Cortex of kidney (tissue), 1 donor: ENCODE measurements around the gene LINGO4.

ENCODE experiments used
- DNase-seq: peaks from one replicate; lab custom pipeline; 2025; lab: John Stamatoyannopoulos, UW

LINGO4 gene

DNA sequence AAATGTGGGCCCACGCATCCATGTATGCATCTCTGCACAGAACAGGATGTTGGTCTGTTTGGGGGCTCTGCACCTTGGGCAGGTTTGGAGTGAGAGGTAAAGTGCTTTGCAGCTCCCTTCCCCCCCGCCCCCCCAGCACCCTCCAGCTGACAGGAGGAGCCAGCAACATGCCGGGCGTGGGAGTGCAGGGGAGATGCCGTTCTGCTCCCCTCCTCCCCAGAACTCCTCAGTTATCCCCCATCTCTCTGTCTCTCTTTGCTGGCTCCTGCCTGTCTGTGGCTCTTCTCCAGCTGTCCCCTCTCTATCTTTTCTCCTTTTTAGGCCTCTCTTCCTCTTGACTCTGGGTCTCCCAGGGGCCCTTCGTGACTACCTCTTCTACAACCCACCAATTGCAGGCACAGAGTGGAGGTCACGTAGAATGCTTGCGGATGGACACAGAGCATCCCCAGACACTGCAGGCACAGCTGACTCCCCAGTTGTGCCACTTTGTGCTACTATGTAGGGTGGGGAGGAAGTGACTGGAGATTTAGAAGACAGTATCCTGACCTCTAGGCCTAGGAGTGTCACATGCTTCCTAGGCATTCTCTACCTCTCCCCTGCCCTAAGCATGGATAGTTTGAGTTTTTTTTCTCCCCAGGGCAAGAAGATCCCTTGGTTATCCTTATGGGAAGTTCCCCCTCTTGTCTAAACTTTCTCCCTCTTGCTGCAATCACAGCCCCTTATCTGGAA, 28.1 kb upstream of the LINGO4 start:
- DNase-seq: no peak

DNA sequence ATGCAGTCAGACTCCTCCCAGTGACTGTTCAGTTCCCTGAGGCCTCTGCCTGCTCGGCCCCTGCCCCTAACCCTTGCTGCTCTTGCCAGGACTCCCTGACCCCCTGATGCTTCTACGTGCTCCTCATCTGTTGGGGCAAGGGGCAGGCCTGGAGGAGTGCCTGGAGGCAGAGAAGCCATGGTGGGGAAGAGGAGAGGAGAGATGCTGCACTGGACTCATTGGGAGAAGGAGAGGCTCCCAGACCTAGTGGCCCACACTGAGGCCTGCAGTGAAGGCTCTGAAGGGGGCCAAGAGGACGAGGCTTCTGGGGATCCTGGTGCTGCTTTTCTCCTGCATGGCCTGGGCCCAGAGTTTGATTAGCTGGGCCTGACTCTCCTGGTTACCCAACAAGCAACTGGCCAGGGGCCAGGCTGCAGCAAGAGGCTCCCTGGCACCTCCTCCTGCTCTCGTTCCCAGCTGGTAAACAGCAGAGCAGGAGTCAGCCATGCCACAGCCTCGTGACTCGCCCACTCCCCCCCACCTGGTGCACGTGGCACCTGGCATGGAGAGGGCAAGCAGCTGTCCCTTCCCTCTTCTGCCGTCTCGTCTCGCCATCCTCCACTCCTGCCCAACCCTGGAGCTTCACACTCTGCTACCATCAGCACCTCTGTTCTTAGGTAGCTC, 27.2 kb upstream of the LINGO4 start:
- DNase-seq: peak; percentile 52

- DNase-seq: peak; percentile 33
Observed at GRCh38 chr1:151831605-151832004, 26.4 kb upstream of the LINGO4 start, which contains the start of gene RORC. RORC (minus strand) TSS chr1:151831802; CDS start chr1:151831764, 38 bp downstream.

- DNase-seq: no peak
Observed at GRCh38 chr1:151831256-151831591, 26.0 kb upstream of the LINGO4 start.

- DNase-seq: no peak
Observed at GRCh38 chr1:151830055-151830454, 24.8 kb upstream of the LINGO4 start.

DNA sequence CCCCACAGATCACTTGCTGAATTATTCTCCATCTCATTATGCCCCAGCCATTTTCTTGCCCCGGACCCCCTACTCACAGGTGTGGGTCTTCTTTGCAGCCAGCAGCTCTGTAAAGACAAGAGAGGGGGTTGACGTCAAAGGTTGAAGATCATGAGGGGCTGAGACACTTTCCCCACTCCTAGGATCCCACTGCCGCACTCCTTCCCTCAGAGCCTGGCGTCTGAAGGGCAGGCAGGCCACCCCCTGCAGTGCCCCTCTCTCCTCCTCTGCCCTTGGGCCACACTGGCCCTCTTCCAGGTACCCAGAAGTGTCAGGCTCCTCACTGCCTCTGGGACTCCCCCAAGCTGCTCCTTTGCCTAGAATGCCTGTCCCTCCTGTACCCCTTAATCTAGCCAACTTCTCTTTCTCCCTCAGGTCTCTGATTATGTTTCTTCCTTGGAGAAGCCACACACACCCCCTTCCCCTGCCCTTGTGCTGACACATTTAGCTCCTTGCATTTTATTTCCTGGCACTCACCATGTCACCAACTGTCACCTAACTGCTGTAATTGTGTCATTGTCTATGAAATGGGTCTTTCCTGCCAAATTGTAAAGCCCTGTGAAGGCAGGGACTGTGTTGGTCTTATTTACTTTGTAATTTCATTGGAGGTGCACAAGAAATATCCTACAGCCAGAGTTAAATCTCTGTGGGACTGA, 24.3 kb upstream of the LINGO4 start:
- no peak for DNase-seq

- no peak for DNase-seq
Observed at GRCh38 chr1:151828921-151829320, 23.7 kb upstream of the LINGO4 start.

DNA sequence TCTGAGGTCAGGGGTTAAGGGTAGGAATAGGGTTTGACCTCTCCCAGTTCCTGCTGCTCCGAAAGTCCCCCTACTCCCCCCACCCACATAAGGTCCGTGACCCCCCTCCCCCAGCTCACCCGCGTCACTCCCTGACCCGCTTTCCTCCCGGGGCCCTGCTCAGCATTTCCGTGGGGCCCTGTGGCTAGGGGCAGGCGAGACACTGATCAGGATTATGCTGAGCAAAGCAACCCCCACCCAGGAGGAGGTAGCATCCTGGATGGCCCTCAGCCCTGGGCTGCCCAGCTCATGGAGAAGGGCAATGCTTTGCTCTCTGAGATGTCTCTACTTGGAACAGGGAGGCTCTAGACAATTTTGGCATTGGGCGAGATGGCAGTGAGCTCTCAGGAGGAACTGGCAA, 22.6 kb upstream of the LINGO4 start:
- no peak for DNase-seq

GRCh38 chr1:151825751-151826660, 20.8 kb upstream of the LINGO4 start:
- no peak for DNase-seq

- no peak for DNase-seq
Observed at GRCh38 chr1:151825204-151825603, 20.0 kb upstream of the LINGO4 start.

GRCh38 chr1:151823175-151823574, 18.0 kb upstream of the LINGO4 start:
- DNase-seq: no peak

- DNase-seq: no peak
Observed at GRCh38 chr1:151822404-151822803, 17.2 kb upstream of the LINGO4 start.

- no peak for DNase-seq
Observed at GRCh38 chr1:151820940-151821339, 15.7 kb upstream of the LINGO4 start.

DNA sequence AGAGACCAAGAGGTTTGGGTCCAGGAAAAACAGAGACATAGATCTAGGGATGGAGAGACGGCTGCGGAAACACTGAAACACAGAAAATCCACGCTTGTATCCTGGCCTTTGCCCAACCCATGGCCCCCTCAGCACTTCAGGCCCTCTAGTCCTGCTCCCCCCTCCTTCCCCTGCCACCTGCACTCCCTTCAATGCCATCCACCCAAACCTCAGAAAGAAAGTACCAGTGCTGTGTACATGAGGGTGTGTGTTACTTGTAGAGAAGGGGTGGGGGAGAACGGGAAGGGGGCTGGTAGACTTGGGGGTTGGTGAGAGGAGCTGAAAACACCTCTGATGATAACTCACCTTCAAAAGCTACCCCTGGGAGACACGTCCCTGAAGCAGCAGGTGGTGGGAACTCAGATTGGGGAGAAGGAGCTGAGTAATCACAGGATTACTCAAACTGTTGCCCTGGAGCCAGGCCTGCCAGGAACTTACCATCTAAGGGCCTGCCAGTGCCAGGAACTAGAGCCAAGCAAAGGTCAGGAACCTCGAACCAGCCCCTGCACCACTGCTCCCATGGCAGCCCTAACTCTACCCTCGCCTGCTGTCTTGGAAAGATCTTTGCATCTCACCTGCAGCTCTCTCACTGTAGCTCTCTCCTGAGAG, 14.9 kb upstream of the LINGO4 start:
- DNase-seq: no peak

DNA sequence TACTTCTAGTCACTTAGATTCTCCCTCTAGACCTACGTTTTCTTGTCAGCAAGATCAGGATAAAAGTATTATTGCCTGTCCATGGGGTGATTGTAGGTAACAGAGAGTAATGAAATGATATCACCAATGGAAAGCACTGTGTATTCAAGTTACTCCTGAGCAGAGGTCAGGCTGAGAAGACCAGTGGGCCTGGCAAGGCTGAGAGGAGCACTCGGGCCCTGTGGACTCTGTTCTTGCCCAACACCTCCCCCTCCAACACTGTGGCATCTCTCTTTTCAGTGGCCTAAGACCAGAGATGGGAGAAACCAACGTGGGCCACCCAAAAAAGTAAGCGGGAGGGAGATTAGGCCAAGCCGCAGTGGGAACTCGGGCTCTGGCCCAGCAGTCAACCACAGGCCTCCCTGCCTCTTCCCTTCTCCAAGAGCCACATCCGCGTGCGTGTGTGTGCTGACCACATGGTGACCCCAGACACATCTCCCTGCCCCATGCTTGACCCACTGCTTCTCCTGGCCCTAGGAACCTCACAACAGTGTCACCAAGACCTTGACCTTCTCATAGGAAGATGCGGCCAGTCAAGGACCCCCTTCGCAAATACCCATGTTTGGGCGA, 14.1 kb upstream of the LINGO4 start:
- no peak for DNase-seq

- DNase-seq: no peak
Observed at GRCh38 chr1:151817353-151817730, 12.1 kb upstream of the LINGO4 start.

DNA sequence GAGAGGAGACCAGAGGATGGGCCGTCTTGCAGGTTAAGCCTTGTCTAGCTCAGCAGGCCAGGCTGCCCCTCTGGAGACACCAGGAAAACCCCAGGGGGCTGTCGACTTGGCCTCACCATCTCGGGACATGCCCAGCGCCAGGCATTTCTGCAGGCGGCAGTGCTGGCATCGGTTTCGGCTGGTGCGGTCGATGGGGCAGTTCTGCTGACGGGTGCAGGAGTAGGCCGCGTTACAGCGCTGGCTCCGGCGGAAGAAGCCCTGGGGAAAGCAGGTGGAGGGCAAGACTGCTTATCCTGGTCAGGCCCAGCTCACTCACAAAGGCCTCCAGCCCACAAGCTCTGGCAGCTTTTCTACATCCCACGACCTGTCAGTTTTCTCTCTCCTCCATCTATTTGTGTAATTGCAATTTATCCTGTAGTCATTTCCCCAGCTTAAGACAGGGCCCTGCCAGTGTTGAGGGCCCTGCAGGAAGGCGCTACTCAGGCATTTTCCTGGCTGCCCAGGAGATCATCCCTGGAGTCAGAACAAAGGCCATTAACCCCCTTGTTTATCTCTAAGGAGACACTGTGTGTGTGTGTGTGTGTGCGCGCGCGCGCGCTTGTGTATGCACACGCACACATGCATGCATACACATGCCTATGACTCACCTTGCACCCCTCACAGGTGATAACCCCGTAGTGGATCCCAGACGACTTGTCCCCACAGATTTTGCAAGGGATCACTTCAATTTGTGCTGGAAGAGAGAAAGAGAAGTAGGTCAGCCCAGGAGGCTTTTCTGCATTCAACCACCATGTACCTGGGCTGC, 11.5 kb upstream of the LINGO4 start:
- no peak for DNase-seq

DNA sequence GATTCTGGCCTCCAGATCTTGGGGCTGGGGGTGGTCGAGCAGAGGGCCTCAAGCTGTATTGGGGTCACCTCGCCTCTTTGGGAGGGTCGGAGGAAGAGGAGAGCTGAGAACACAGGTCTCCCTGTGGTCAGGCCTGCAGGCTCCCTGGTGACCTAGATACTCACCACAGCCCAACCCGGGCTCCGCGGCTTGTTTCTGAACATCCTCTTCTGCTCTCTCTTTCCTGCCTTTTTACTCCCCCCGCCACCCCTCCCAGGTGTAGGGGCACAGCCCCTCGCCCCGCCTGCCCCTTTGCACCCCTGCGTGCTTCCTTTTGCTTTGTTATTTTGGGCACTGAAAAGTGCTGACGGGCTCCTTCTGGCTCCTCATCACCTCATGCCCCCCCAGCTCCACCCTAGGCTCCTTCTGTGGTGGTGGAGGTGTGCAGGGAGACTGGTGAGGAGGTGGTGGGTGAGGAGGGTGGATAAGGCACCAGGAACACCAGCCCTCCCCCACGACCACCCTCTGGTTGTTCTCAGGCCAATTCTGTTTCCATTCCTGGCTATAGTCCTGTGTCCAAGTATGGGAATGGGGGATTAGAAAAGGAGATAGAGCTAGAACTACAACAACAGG, 10.6 kb upstream of the LINGO4 start:
- DNase-seq: no peak

- DNase-seq: no peak
Observed at GRCh38 chr1:151814971-151815545, 9.8 kb upstream of the LINGO4 start.

DNA sequence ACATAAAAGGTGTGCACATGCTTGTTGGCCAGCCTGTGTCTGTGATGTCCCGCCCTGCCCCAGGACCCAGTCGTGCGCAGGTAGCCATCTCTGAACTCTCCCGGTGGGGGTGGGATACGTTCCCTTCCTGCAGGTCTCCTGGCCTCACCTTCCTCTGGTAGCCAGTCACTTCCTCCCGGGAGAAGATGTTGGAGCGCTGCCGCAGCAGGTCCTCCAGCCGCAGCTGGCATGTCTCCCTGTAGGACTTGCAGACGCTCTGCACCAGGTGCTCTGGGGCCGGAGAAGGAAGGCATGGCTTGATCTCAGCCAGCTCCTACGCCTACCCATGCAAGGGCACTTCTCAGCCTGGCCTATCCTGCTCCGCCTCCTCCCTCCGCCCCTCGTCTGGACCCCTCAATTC, 9.2 kb upstream of the LINGO4 start:
- no peak for DNase-seq
